Measurements from ENCODE around the gene CFAP61.

CFAP61 gene

GRCh38 chr20:20364593-20365479 lies 312.5 kb downstream of the CFAP61 start:
- DNase-seq (ENCODE audit: low read depth in 2 of 2): no peak

DNA sequence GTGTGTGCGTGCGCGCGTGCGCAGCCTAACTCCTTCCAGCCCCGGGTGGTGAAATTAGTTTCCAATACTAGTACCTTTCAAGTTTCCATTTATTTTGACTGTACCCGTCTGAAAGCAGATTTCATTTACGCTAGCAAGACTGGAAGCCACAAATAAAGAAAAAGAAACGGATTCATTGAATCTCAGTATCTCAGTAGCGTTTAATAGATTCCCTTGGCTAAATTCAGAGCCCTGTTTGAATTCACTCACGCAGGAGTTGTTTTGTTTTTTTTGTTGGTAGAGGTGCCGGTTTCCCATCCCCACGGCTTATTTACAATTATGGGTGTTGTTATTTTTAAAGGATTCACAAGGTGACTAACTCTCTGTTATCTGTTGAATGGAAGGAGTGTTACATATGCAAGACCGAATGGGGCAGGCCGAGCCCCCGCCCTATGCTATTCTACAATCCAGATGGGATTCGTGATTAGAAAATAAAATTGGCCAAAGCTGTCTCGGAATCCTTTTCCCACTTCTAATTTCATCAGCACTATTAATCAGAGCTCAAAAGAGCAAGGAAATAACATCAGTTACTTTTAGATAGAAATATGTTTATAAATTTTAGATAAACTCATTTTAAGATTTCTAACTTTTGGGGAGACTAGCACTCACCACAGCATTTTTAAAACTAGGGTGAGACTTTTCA lies 313.3 kb downstream of the CFAP61 start:
- no peak for DNase-seq (ENCODE audit: low read depth in 2 of 2)

DNA sequence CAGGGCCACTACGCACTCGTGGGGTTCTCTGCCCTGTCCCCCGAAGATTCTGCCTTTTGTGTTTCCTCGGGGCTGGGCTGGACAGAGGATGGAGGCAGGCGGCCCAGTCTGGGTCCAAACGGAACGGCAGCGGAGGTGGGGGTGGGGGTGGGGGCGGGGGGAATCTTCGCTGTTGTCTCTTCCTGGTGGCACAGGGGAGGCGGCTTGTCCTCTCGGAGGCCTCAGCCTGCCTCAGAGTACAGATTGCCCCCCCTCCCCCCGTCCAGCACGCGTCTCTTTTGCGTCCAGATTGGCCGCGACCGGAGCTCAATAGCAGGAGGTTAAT lies 314.2 kb downstream of the CFAP61 start:
- no peak for DNase-seq (ENCODE audit: low read depth in 2 of 2)

- DNase-seq (ENCODE audit: low read depth in 2 of 2): no peak
These were observed 314.7 kb downstream of the CFAP61 start for GRCh38 chr20:20366876-20367574.

GRCh38 chr20:20367575-20368417 lies 315.5 kb downstream of the CFAP61 start, which contains the start of gene INSM1:
TSS of gene INSM1 (plus strand) at chr20:20368104. CDS start at chr20:20368268, 164 bp downstream.
- DNase-seq (ENCODE audit: low read depth in 2 of 2): no peak

GRCh38 chr20:20368418-20369249 lies 316.3 kb downstream of the CFAP61 start:
- DNase-seq (ENCODE audit: low read depth in 2 of 2): no peak

GRCh38 chr20:20369250-20370093 lies 317.1 kb downstream of the CFAP61 start:
- no peak for DNase-seq (ENCODE audit: low read depth in 2 of 2)

DNA sequence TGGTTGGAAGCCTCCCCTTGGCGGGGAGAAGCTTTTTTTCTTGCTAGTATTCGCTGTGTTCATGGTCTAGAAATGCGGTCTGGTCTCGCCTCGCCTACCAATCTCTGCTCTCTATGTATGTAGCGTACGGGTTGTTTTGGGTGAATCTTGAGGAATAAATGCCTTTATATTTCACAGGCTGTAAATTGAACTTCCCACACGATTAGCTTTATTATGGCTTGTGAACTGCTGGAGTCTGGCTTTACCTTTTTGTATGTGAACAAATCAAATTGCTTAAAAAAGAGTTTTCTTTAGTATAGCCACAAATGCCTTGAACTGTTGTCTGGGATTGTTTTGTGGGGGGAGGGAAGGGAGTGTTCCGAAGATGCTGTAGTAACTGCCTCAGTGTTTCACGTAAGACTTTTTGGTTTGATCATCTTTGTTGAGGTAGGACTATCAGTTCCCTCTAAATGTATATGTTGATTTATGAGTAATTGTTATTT lies 317.8 kb downstream of the CFAP61 start:
- DNase-seq (ENCODE audit: low read depth in 2 of 2): no peak

DNA sequence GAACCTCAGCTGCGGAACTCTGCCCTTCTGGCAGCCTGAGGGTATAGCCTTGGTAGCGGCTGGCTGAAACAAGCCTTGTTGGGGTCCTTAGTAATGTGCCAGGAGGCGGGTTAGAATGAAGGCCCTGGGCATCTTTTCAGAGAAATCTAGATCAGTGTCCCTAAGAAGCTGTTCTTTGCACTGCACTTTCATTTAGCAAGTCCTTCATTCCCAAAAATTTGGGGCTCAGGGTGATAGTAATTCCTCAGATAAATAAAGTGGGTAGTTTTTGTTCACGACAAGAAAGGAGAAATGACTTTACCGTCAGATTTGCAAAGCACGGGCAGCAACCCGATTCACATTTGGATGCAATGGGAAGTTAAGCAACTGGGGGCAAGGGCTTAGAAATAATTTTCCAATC lies 318.8 kb downstream of the CFAP61 start:
- DNase-seq (ENCODE audit: low read depth in 2 of 2): no peak

DNA sequence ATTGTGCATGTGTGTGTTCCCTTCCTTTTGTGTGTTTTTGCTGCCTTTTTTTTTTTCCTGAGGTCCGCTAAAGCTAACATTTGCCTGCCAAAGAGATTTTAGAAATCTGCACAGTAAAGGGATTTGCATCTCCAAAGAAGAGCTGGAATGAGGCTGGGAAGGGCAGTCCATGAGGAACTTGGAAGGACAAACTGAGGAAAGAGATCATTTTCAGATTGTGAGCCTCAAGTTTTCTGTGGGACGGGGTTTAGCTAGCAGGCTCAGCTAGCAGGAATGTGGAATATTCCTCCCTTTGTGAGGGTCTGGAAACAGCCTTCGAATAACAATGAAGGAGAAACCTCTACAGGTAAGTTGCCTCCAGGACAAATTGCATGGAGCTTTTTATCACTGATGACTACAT lies 319.3 kb downstream of the CFAP61 start:
- no peak for DNase-seq (ENCODE audit: low read depth in 2 of 2)

GRCh38 chr20:20373091-20373571 lies 320.8 kb downstream of the CFAP61 start:
- DNase-seq (ENCODE audit: low read depth in 2 of 2): no peak

DNA sequence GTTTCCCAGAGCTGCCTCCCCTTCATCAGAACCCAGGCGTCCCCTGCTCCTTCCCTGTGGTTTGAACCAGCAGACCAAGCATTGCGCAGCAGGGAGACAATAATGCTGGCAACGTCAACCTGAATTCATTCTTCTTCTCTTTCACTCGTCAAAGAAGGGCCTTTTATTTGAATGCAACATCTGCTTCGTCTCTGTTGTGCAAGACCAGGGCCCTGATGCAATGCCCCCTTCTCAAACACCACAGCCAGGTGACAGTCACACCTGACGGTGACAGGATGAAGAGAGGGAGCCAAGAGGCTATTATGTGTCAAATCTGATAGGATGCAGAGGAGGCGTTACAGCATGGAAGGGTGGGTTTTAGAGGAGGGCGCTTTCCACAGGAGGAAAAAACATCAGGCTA lies 323.5 kb downstream of the CFAP61 start:
- DNase-seq (ENCODE audit: low read depth in 2 of 2): no peak

DNA sequence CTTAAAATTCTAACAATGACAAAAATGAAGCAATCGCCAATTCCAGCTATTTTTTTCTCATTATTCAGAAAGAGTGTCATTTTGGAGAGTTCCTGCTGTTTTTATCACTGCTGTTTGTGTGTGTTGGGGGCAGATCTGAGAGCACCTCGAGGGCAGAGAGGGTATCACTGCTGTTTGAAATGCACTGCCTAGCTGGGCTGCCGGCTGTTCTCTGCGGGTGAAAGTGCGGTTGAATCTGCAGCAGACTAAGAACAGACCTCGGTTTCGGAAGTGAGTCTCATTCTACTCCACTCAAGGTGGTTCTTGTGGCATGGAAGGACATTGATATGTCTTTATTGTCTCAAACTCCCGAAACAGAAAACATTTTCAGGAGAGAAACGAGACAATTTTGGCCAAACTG lies 333.9 kb downstream of the CFAP61 start:
- no peak for DNase-seq (ENCODE audit: low read depth in 2 of 2)

DNA sequence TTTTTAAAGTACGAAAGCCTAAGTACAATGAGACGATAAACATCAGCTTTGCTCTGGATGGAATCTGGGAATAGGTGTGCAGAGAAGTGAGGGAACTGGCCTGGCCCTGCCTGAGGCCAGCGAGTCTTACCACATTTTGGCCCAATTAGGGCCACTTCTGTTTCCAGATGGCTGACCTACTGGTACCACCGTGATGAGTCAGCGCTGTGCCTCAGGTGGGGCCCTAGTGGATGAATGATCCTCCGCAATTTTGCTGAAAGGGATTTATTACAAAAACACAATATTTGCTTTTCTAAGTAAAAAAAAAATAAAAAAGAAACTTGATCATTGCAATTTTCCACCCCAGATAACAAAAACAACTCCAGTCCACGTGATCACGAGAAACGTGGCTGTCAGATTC lies 338.1 kb downstream of the CFAP61 start:
- no peak for DNase-seq (ENCODE audit: low read depth in 2 of 2)

DNA sequence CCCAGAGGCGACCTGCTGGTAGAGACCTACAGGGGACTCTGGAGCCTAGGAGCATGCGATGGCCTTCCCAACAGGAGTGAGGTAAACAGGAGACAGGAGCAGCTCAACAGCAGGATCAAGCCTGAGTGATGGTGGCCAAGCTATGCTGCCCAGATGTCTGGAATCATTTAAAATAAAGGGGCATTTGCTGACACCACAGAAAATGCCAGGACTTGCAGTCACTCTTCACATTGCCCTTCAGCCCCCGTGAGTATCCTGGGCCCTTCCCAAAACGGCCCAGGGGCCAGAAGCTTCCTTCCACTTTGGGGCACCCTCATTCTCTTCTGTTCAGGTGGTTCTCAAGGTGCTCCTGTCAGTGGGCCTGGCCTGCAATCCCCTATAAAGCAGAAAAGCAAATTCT lies 338.8 kb downstream of the CFAP61 start:
- no peak for DNase-seq (ENCODE audit: low read depth in 2 of 2)

DNA sequence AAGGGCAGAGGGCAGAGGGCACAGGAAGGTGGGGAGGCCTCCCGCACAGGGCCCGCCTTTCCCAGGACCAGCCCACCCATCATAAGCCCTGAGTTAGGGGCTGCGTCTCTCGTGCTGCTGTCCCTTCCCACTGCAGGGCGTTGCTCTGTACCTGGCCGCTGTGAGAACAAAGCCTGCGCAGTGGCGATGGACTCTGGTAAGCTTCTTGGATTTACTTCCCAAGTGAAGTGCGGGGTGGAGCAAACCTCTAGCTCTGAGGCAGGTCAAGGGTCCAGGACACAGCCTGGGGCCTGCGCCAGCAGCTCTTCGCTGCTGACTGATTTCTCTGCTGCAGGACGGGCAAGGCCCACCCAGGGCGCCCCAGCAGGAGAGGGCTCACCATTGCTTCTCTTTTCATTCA lies 339.4 kb downstream of the CFAP61 start:
- DNase-seq (ENCODE audit: low read depth in 2 of 2): no peak

GRCh38 chr20:20393207-20394120 lies 341.1 kb downstream of the CFAP61 start:
- no peak for DNase-seq (ENCODE audit: low read depth in 2 of 2)

DNA sequence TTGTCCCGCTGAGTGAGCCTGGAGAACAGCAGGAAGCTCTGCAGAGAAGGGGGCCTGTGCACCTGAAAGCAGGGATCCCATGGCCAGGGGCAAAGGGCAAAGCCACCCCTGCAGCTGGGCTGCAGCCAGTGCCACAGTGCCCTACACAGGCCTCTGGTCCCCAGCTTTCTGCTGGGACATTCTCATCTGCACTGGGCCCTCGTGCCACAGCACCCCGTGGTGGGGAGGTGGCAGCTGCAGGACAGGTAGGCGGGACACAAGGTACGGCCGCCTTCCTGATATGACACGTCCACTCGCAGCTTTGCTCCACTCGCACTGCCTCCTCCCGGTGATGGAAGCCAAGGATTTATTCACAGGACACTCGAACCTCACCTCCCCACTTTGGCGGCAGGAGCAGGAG lies 342.8 kb downstream of the CFAP61 start:
- DNase-seq (ENCODE audit: low read depth in 2 of 2): no peak
